Measurements from ENCODE around the gene WWOX.

DNA sequence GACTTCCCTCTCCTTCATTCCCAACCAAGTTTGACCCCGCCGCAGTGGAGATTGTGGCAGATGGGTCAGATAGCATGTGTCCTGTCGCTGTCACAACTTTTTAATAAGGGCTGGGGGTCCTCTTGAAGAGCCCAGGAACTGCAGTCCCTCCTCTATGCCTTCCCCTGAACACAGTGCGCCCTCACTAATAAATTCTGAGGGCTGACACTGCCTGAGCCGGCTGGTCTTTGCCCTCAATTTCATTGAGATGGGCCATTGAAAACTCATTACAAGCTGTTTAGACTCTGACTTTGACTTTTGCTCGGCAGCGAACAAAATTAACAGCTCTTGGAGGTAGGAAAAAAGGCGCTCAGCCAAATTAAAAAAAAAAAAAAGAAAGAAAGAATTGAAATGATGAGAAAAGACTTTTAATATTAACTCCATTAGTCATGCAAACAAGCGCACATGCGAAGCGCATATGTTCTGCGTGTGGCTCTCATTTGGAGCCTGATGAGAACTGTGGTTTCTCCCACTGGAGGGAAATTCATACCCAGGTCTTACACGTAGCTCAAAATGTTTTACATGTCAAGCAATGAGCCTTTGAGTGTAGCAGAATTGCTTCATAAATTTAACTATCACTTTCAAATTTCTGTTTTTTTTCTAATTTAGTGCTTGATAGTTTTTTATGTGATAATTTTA is 704.7 kb downstream of the WWOX start:
- TF ChIP-seq, protein P1, sequence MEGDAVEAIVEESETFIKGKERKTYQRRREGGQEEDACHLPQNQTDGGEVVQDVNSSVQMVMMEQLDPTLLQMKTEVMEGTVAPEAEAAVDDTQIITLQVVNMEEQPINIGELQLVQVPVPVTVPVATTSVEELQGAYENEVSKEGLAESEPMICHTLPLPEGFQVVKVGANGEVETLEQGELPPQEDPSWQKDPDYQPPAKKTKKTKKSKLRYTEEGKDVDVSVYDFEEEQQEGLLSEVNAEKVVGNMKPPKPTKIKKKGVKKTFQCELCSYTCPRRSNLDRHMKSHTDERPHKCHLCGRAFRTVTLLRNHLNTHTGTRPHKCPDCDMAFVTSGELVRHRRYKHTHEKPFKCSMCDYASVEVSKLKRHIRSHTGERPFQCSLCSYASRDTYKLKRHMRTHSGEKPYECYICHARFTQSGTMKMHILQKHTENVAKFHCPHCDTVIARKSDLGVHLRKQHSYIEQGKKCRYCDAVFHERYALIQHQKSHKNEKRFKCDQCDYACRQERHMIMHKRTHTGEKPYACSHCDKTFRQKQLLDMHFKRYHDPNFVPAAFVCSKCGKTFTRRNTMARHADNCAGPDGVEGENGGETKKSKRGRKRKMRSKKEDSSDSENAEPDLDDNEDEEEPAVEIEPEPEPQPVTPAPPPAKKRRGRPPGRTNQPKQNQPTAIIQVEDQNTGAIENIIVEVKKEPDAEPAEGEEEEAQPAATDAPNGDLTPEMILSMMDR (IDR thresholded peaks at IDR 0.05): no peak
- TF ChIP-seq POLR2A (IDR thresholded peaks at IDR 0.05): no peak

All from thyroid gland (tissue), 4 donors.